C4-2B (cell line): Measurements from ENCODE around the gene BID.

Experiments
- H3K27ac ChIP-seq: fragments of 450-650 bp; 2 replicates; pipeline ENCODE4 v1.5.1; 2017
- CTCF ChIP-seq: fragments of 450-650 bp; conservative IDR thresholded peaks from 2 replicates; pipeline ENCODE4 v1.5.1; 2017; ENCODE audit warnings: mild to moderate bottlenecking
- ZFX ChIP-seq: fragments of 450-650 bp; IDR thresholded peaks from 2 replicates; pipeline ENCODE4 v1.6.1; 2017

The BID gene

GRCh38 chr22:17783312-17783711 is 9.0 kb upstream of the BID start:
- TF ChIP-seq CTCF (no peak), ZFX (no peak)
- H3K27ac ChIP-seq = no peak overlapping the region

- TF ChIP-seq CTCF (no peak), ZFX (no peak)
- H3K27ac ChIP-seq = no peak overlapping the region
Measured at GRCh38 chr22:17782621-17783020, 8.4 kb upstream of the BID start.

GRCh38 chr22:17782158-17782557 is 7.9 kb upstream of the BID start:
- TF ChIP-seq ZFX (no peak), CTCF (no peak)

GRCh38 chr22:17781319-17782031 is 7.2 kb upstream of the BID start:
- no peak overlapping the region for H3K27ac ChIP-seq
- TF ChIP-seq ZFX (no peak), CTCF (no peak)

More at GRCh38 chr22:17782158-17782557, 7.9 kb upstream of the BID start:
- H3K27ac ChIP-seq = no peak overlapping the region

GRCh38 chr22:17780741-17781318 is 6.6 kb upstream of the BID start:
- no peak for TF ChIP-seq CTCF
- no peak for TF ChIP-seq ZFX
- H3K27ac ChIP-seq = no peak overlapping the region

GRCh38 chr22:17780116-17780740 is 6.0 kb upstream of the BID start:
- no peak for TF ChIP-seq ZFX
- H3K27ac ChIP-seq = no peak overlapping the region

- no peak overlapping the region for H3K27ac ChIP-seq
- TF ChIP-seq CTCF = no peak
- no peak for TF ChIP-seq ZFX
Measured at GRCh38 chr22:17779286-17780115, 5.2 kb upstream of the BID start.
